WTC11 (cell line): ENCODE results near the gene PDE6B. TPM values are rescaled to one million over a fixed set of nuclear protein-coding genes. Genes with fewer than 3 reads are reported as not detected.

Experiments
- ATF1 ChIP-seq: sonication (generic); formaldehyde crosslinking; IDR thresholded peaks from 2 replicates; pipeline ENCODE4 v1.8.1; 2023; ENCODE audit warnings: mild to moderate bottlenecking, moderate library complexity, missing genetic modification reagents
- CBFB ChIP-seq: sonication (generic); formaldehyde crosslinking; IDR thresholded peaks from 2 replicates; pipeline ENCODE4 v1.8.1; 2022; ENCODE audit warnings: mild to moderate bottlenecking, low read depth, missing genetic modification reagents
- ELF4 ChIP-seq: sonication (generic); formaldehyde crosslinking; IDR thresholded peaks from 2 replicates; pipeline ENCODE4 v1.8.1; 2022; ENCODE audit warnings: low read depth, mild to moderate bottlenecking, moderate library complexity, missing genetic modification reagents
- EMX1 ChIP-seq: fragments of 250-450 bp; sonication (Bioruptor Pico); IDR thresholded peaks from 2 replicates; pipeline ENCODE4 v1.8.0; 2021; ENCODE audit warnings: mild to moderate bottlenecking
- ESRRA ChIP-seq: sonication (generic); formaldehyde crosslinking; IDR thresholded peaks from 2 replicates; pipeline ENCODE4 v1.8.1; 2022; ENCODE audit warnings: mild to moderate bottlenecking, missing genetic modification reagents, borderline replicate concordance
- GABPB1 ChIP-seq: sonication (generic); formaldehyde crosslinking; IDR thresholded peaks from 2 replicates; pipeline ENCODE4 v1.8.1; 2023; ENCODE audit warnings: mild to moderate bottlenecking, missing genetic modification reagents
- GRHL2 ChIP-seq: fragments of 250-450 bp; sonication (Bioruptor Pico); IDR thresholded peaks from 2 replicates; pipeline ENCODE4 v1.8.0; 2022; ENCODE audit warnings: mild to moderate bottlenecking, moderate library complexity; ENCODE audit not compliant: insufficient replicate concordance, severe bottlenecking
- MXD4 ChIP-seq: fragments of 250-450 bp; sonication (Bioruptor Pico); IDR thresholded peaks from 2 replicates; pipeline ENCODE4 v1.8.0; 2021; ENCODE audit warnings: mild to moderate bottlenecking, moderate library complexity, borderline replicate concordance
- NFATC4 ChIP-seq: fragments of 250-450 bp; sonication (Bioruptor Pico); IDR thresholded peaks from 2 replicates; pipeline ENCODE4 v1.9.0; 2021; ENCODE audit warnings: mild to moderate bottlenecking
- NFE2L1 ChIP-seq: sonication (generic); formaldehyde crosslinking; IDR thresholded peaks from 2 replicates; pipeline ENCODE4 v1.8.1; 2023; ENCODE audit warnings: missing genetic modification reagents
- NFYB ChIP-seq: sonication (generic); formaldehyde crosslinking; conservative IDR thresholded peaks from 2 replicates; pipeline ENCODE4 v1.8.0; 2022; ENCODE audit warnings: low read depth, missing genetic modification reagents
- TCF7 ChIP-seq: sonication (generic); formaldehyde crosslinking; IDR thresholded peaks from 2 replicates; pipeline ENCODE4 v1.8.0; 2022; ENCODE audit warnings: mild to moderate bottlenecking, low read depth, missing genetic modification reagents, moderate library complexity
- ZNF138 ChIP-seq: sonication (generic); formaldehyde crosslinking; conservative IDR thresholded peaks from 2 replicates; pipeline ENCODE4 v1.8.1; 2022; ENCODE audit warnings: mild to moderate bottlenecking, moderate library complexity, missing genetic modification reagents
- ZNF317 ChIP-seq: sonication (generic); formaldehyde crosslinking; IDR thresholded peaks from 2 replicates; pipeline ENCODE4 v1.8.1; 2023; ENCODE audit warnings: low read depth, mild to moderate bottlenecking, moderate library complexity, missing genetic modification reagents, borderline replicate concordance
- ZNF671 ChIP-seq: fragments of 250-450 bp; sonication (Bioruptor Pico); IDR thresholded peaks from 2 replicates; pipeline ENCODE4 v1.8.0; 2021; ENCODE audit warnings: mild to moderate bottlenecking
- total RNA-seq: library from RNA; stranded (reverse); gene quantifications from 3 replicates; pipeline ENCODE4 v1.2.3, GENCODE V29; 2021
- TF ChIP-seq, protein P1 (sequence below): sonication (generic); formaldehyde crosslinking; IDR thresholded peaks from 2 replicates; pipeline ENCODE4 v1.8.0; 2023; ENCODE audit warnings: mild to moderate bottlenecking, missing genetic modification reagents
- TF ChIP-seq, protein P2 (sequence below): sonication (generic); formaldehyde crosslinking; IDR thresholded peaks from 2 replicates; pipeline ENCODE4 v1.8.0; 2022; ENCODE audit warnings: mild to moderate bottlenecking, missing genetic modification reagents
- TF ChIP-seq, protein P3 (sequence below): sonication (generic); formaldehyde crosslinking; IDR thresholded peaks from 2 replicates; pipeline ENCODE4 v1.8.0; 2022; ENCODE audit warnings: missing genetic modification reagents
- TF ChIP-seq, protein P4 (sequence below): sonication (generic); formaldehyde crosslinking; IDR thresholded peaks from 2 replicates; pipeline ENCODE4 v1.8.0; 2022; ENCODE audit warnings: mild to moderate bottlenecking, missing genetic modification reagents
- TF ChIP-seq, protein P5 (sequence below): sonication (generic); formaldehyde crosslinking; IDR thresholded peaks from 2 replicates; pipeline ENCODE4 v1.8.0; 2022; ENCODE audit warnings: mild to moderate bottlenecking, missing genetic modification reagents
- TF ChIP-seq, protein P6 (sequence below): sonication (generic); formaldehyde crosslinking; IDR thresholded peaks from 2 replicates; pipeline ENCODE4 v1.8.1; 2023; ENCODE audit warnings: mild to moderate bottlenecking, missing genetic modification reagents, moderate library complexity
- TF ChIP-seq, protein P7 (sequence below): sonication (generic); formaldehyde crosslinking; IDR thresholded peaks from 2 replicates; pipeline ENCODE4 v1.8.1; 2022; ENCODE audit warnings: mild to moderate bottlenecking, moderate library complexity, missing genetic modification reagents
- TF ChIP-seq, protein P8 (sequence below): fragments of 250-450 bp; sonication (Bioruptor Pico); IDR thresholded peaks from 2 replicates; pipeline ENCODE4 v1.9.0; 2021; ENCODE audit warnings: mild to moderate bottlenecking
- TF ChIP-seq, protein P9 (sequence below): sonication (generic); formaldehyde crosslinking; IDR thresholded peaks from 2 replicates; pipeline ENCODE4 v1.8.0; 2023; ENCODE audit warnings: missing genetic modification reagents
- TF ChIP-seq, protein P10 (sequence below): sonication (generic); formaldehyde crosslinking; IDR thresholded peaks from 2 replicates; pipeline ENCODE4 v1.8.1; 2022; ENCODE audit warnings: low read depth, mild to moderate bottlenecking, moderate library complexity, missing genetic modification reagents, borderline replicate concordance

The PDE6B gene
- total RNA-seq, 1 experiment from 2014 or later = 7.1 TPM

DNA sequence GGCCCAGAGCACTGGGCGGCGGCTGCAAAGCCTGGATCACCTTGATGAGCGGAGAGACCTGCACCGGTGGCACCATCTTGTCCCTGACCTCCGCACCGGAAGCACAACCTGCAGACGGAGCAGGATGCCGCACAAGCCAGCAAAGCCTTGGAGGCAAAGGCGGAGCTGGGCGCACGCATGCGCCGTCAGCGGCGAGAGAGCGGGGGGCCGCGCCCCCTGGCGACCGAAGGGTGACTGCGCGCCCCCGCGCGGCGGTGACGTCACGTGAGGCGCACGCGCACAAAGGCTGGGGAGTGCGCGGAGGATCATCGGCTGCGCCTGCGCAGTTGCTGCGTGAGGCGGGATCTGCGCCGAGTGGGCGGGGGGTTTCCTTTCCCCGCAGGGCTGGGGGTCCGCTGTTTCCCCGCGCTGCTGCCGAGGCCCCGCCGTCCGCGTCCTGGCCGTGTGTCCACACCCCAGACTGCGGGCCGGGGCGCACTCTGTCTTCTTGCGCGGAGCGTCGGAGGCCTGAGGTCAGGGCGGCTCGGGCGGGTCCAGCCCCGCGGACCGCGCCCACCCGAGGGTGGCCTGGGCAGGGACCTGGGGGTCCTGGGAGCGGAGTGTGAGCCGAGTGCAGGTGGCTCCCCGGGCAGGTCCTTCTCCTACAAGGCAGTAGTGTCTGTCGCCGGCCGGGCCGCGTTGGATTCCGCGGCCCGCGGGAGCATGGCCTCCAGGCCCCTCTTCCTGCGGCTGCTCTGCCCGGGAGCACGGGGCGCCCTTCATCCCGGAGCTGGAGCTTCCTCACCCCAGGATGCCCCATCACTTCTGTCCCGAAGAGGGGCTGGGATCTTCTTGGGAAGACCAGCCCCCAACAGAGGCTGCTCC, 49.0 kb downstream of the PDE6B start, which contains the start of the genes ATP5ME and MYL5 (continued):
- TF ChIP-seq, protein P1, sequence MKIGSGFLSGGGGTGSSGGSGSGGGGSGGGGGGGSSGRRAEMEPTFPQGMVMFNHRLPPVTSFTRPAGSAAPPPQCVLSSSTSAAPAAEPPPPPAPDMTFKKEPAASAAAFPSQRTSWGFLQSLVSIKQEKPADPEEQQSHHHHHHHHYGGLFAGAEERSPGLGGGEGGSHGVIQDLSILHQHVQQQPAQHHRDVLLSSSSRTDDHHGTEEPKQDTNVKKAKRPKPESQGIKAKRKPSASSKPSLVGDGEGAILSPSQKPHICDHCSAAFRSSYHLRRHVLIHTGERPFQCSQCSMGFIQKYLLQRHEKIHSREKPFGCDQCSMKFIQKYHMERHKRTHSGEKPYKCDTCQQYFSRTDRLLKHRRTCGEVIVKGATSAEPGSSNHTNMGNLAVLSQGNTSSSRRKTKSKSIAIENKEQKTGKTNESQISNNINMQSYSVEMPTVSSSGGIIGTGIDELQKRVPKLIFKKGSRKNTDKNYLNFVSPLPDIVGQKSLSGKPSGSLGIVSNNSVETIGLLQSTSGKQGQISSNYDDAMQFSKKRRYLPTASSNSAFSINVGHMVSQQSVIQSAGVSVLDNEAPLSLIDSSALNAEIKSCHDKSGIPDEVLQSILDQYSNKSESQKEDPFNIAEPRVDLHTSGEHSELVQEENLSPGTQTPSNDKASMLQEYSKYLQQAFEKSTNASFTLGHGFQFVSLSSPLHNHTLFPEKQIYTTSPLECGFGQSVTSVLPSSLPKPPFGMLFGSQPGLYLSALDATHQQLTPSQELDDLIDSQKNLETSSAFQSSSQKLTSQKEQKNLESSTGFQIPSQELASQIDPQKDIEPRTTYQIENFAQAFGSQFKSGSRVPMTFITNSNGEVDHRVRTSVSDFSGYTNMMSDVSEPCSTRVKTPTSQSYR (CRISPR knock-in tag) = no peak
- TF ChIP-seq EMX1 (CRISPR knock-in tag) = no peak
- no peak for TF ChIP-seq ZNF138
- TF ChIP-seq GRHL2 (CRISPR knock-in tag) = no peak
- no peak for TF ChIP-seq NFATC4 (CRISPR knock-in tag)
- TF ChIP-seq, protein P2, sequence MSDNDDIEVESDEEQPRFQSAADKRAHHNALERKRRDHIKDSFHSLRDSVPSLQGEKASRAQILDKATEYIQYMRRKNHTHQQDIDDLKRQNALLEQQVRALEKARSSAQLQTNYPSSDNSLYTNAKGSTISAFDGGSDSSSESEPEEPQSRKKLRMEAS (CRISPR knock-in tag) = peak; percentile 71; the same call in 1 of the 2 replicates
- TF ChIP-seq, protein P3, sequence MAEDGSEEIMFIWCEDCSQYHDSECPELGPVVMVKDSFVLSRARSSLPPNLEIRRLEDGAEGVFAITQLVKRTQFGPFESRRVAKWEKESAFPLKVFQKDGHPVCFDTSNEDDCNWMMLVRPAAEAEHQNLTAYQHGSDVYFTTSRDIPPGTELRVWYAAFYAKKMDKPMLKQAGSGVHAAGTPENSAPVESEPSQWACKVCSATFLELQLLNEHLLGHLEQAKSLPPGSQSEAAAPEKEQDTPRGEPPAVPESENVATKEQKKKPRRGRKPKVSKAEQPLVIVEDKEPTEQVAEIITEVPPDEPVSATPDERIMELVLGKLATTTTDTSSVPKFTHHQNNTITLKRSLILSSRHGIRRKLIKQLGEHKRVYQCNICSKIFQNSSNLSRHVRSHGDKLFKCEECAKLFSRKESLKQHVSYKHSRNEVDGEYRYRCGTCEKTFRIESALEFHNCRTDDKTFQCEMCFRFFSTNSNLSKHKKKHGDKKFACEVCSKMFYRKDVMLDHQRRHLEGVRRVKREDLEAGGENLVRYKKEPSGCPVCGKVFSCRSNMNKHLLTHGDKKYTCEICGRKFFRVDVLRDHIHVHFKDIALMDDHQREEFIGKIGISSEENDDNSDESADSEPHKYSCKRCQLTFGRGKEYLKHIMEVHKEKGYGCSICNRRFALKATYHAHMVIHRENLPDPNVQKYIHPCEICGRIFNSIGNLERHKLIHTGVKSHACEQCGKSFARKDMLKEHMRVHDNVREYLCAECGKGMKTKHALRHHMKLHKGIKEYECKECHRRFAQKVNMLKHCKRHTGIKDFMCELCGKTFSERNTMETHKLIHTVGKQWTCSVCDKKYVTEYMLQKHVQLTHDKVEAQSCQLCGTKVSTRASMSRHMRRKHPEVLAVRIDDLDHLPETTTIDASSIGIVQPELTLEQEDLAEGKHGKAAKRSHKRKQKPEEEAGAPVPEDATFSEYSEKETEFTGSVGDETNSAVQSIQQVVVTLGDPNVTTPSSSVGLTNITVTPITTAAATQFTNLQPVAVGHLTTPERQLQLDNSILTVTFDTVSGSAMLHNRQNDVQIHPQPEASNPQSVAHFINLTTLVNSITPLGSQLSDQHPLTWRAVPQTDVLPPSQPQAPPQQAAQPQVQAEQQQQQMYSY (CRISPR knock-in tag) = no peak
- no peak; the same call in 1 of the 2 replicates for TF ChIP-seq ESRRA (CRISPR knock-in tag)
- TF ChIP-seq GABPB1 = peak; percentile 77
- TF ChIP-seq ZNF671 = no peak
- TF ChIP-seq ELF4 = 0 out of 2 replicates have a peak, but pooled peaks have one; percentile 50
- no peak for TF ChIP-seq NFE2L1 (CRISPR knock-in tag)
- no peak for TF ChIP-seq ZNF317 (CRISPR knock-in tag)
- TF ChIP-seq, protein P4, sequence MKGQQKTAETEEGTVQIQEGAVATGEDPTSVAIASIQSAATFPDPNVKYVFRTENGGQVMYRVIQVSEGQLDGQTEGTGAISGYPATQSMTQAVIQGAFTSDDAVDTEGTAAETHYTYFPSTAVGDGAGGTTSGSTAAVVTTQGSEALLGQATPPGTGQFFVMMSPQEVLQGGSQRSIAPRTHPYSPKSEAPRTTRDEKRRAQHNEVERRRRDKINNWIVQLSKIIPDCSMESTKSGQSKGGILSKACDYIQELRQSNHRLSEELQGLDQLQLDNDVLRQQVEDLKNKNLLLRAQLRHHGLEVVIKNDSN (CRISPR knock-in tag) = peak; percentile 91
- TF ChIP-seq, protein P5, sequence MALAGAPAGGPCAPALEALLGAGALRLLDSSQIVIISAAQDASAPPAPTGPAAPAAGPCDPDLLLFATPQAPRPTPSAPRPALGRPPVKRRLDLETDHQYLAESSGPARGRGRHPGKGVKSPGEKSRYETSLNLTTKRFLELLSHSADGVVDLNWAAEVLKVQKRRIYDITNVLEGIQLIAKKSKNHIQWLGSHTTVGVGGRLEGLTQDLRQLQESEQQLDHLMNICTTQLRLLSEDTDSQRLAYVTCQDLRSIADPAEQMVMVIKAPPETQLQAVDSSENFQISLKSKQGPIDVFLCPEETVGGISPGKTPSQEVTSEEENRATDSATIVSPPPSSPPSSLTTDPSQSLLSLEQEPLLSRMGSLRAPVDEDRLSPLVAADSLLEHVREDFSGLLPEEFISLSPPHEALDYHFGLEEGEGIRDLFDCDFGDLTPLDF (CRISPR knock-in tag) = no peak
- TF ChIP-seq, protein P6, sequence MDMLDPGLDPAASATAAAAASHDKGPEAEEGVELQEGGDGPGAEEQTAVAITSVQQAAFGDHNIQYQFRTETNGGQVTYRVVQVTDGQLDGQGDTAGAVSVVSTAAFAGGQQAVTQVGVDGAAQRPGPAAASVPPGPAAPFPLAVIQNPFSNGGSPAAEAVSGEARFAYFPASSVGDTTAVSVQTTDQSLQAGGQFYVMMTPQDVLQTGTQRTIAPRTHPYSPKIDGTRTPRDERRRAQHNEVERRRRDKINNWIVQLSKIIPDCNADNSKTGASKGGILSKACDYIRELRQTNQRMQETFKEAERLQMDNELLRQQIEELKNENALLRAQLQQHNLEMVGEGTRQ (CRISPR knock-in tag) = peak; percentile 96
- 0 out of 2 replicates have a peak, but pooled peaks have one; percentile 52 for TF ChIP-seq ATF1
- TF ChIP-seq MXD4 (CRISPR knock-in tag) = no peak
- TF ChIP-seq, protein P7, sequence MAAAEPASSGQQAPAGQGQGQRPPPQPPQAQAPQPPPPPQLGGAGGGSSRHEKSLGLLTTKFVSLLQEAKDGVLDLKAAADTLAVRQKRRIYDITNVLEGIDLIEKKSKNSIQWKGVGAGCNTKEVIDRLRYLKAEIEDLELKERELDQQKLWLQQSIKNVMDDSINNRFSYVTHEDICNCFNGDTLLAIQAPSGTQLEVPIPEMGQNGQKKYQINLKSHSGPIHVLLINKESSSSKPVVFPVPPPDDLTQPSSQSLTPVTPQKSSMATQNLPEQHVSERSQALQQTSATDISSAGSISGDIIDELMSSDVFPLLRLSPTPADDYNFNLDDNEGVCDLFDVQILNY (CRISPR knock-in tag) = peak; percentile 60; the same call in 1 of the 2 replicates
- TF ChIP-seq, protein P8, sequence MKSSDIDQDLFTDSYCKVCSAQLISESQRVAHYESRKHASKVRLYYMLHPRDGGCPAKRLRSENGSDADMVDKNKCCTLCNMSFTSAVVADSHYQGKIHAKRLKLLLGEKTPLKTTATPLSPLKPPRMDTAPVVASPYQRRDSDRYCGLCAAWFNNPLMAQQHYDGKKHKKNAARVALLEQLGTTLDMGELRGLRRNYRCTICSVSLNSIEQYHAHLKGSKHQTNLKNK = no peak
- TF ChIP-seq TCF7 (CRISPR knock-in tag) = no peak
- TF ChIP-seq, protein P9, sequence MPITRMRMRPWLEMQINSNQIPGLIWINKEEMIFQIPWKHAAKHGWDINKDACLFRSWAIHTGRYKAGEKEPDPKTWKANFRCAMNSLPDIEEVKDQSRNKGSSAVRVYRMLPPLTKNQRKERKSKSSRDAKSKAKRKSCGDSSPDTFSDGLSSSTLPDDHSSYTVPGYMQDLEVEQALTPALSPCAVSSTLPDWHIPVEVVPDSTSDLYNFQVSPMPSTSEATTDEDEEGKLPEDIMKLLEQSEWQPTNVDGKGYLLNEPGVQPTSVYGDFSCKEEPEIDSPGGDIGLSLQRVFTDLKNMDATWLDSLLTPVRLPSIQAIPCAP (CRISPR knock-in tag) = no peak
- TF ChIP-seq, protein P10, sequence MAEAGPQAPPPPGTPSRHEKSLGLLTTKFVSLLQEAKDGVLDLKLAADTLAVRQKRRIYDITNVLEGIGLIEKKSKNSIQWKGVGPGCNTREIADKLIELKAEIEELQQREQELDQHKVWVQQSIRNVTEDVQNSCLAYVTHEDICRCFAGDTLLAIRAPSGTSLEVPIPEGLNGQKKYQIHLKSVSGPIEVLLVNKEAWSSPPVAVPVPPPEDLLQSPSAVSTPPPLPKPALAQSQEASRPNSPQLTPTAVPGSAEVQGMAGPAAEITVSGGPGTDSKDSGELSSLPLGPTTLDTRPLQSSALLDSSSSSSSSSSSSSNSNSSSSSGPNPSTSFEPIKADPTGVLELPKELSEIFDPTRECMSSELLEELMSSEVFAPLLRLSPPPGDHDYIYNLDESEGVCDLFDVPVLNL (CRISPR knock-in tag) = no peak
- TF ChIP-seq CBFB = peak; percentile 86; the same call in 1 of the 2 replicates
- no peak for TF ChIP-seq NFYB (CRISPR knock-in tag)
